GM15510 (cell line): ENCODE results near the gene WARS2.
A peak's percentile ranks its signal among the peaks of the same experiment; 100 is the strongest.

ENCODE experiments used
- POLR2A ChIP-seq: IDR thresholded peaks from 3 replicates; pipeline ENCODE4 v1.6.1; 2011; ENCODE audit warnings: borderline replicate concordance; ENCODE audit not compliant: insufficient read length; ENCODE audit errors: extremely low read depth

WARS2 gene

GRCh38 chr1:119140177-119141019 lies at the start of gene WARS2:
TSS of gene WARS2 (minus strand) at chr1:119140653. CDS start at chr1:119140644, 9 bp downstream.
- peak; percentile 92 for TF ChIP-seq POLR2A

DNA sequence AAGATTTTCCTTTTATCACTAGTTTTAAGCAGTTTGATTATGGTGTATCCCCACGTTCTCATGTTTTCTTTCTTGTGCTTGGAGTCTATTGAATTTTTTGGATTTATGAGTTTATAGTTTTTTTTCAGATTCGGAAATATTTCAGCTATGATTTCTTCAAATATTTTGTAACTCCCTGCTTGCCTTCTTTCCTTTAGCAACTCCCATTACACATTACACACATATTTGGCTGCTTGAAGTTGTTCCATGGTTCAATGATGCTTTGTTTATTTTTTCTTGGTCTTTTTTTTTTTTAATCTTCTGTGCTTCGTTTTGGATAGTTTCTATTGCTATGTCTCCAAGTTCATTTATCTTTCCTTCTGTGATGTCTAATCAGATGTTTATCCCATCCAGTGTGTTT lies 48.5 kb upstream of the WARS2 start:
- TF ChIP-seq POLR2A, result no peak

DNA sequence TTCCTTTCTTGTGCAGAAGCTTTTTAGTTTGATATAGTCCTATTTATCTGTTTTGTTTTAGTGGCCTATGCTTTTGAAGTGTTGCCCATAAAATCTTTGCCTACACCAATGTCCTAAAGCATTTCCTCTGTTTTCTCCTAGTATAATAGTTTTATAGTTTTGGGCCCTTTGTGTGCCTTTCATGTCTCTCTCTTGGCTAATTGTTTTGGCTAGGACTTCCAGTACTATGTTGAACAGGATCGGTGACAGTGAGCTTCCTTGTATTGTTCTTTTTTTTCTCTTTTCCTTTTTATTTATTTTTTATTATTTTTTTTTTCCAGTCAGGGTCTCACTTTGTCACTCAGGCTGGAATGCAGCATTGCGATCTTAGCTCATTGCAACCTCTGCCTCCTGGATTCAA lies 47.0 kb upstream of the WARS2 start:
- TF ChIP-seq POLR2A, result no peak

GRCh38 chr1:119186471-119186870 lies 46.0 kb upstream of the WARS2 start:
- no peak for TF ChIP-seq POLR2A

GRCh38 chr1:119184972-119185371 lies 44.5 kb upstream of the WARS2 start:
- no peak for TF ChIP-seq POLR2A

DNA sequence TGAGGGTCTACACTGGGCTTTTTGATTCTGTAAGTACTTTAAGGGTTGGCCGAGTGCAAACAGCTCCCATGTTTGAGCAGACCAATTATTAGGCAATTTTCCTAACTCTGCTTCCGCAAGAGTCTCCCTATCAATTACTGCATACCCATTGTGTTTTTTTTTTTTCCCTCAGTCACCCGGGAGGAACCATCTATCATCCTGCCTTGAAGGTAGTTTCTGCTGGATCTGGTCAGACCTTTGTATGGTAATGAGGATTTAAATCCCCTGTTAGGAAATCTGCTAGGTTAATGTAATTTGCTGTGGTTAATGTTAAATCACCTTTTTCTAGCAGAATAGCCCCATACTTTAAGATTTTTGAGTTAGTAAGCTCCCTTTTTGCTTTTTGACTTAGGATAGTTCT lies 40.8 kb upstream of the WARS2 start:
- no peak for TF ChIP-seq POLR2A

- no peak for TF ChIP-seq POLR2A
These were observed 38.6 kb upstream of the WARS2 start for GRCh38 chr1:119179051-119179450.

DNA sequence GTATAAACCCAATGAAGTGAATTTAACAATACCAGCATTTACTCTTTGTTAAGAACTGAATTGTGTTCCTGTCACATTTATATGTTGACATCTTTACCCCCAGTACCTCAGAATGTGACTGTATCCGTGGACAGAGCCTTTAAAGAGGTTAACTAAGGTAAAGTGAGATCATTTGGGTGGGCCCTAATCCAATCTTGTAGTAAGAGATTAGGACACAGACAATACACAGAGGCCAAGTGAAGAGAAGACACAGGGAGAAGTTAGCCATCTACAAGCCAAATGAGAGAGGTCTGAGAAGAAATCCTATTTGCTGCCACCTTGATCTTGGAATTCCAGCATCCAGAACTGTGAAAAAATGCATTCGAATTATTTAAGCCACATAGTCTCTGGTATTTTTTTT lies 22.9 kb upstream of the WARS2 start:
- TF ChIP-seq POLR2A, result no peak

DNA sequence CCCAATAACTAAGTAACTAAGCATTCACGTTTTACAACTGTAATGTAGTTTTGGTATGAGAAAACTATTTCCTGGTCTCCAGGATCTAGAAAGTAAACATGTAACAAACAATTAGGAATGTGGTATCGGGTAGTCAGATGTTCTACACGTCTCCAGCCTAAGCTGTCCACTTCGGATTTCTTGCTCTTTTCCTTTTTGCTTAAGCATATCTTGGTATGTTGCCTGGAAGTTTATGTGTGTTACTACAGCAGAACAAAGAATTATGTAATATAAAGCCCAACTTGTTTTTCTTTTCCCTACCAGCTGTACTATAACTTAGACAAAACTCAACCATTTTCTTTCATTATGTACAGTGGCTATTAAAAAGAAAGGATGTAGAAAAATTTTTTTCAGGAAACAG lies 20.4 kb upstream of the WARS2 start:
- no peak for TF ChIP-seq POLR2A

DNA sequence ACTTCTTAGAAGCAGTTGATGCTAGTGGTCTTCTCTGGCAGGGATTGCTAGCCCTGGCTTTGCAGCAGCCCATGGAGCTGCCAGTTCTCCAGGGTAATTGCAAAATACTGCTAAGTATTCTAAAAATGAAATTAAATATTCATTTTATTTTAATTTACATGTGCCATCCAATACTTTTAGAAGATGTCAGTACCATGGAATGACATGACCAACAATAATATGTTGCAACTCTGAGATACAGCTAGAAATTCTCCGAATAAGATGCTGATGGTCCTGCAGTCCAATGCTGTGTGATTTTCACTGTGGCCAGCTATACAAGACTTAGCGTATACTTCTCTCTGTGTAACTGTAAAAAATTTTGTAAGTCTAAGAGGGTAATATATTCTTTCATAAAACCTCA lies 20.0 kb upstream of the WARS2 start:
- TF ChIP-seq POLR2A, result no peak

DNA sequence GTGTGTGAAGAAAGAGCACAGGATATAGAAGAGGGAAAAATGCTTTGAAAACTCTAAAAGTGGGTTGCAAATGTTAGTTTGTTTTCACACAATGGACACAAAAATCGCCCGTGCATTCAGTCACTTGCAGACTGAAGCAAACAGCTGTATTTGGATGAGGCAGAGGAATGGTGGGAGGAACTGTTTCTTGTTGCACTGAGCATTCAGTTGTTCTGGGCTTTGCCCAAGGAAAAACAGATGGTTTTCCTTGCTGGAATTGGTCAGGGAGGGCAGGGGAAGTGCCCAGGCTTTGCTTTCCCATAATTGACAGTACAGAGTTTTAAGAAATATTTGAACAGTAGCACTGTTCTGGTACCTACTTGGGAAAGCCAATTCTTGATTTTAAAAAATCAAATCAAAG lies 19.5 kb upstream of the WARS2 start:
- no peak for TF ChIP-seq POLR2A

- TF ChIP-seq POLR2A, result no peak
These were observed 18.7 kb upstream of the WARS2 start for GRCh38 chr1:119159111-119159510.

DNA sequence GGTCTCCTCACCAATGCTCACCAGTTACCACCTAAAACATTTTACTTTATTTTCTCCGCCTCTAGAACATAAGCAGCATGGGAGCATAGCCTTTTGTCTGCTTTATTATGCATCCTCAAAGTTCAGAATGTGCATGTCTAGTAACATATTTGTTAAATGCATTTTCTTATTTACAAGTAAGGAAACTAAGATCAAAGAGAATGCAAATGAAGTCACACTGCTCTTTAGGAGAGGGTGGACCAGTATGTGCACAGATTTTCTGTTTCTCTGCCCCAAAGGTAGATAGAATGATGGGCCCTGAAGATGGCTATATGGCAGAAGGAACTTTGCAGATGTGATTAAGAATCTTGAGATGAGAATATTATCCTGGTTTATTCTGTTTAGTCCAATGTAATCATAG lies 9.7 kb upstream of the WARS2 start:
- TF ChIP-seq POLR2A, result no peak

- no peak for TF ChIP-seq POLR2A
These were observed 7.2 kb upstream of the WARS2 start for GRCh38 chr1:119147661-119148090.

DNA sequence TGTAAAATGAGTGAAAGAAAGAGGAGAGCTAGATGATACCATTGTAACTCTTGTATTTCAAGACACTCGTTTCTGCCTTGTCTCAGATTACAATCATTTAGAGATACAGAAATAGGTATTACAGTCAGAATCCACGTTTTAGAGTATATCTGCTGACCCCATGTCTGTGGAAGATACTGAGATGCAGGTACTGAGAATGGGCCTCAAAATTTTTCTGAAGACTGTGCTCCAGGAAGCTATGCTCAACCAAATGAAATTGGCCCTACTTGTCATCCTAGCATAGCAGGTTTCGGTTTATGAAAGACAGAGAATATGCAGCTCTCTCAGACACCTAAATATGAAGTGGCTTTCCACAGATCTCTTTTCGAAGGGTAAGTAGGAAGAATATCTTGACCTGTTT lies 6.0 kb upstream of the WARS2 start:
- TF ChIP-seq POLR2A, result no peak

GRCh38 chr1:119144813-119145212 lies 4.4 kb upstream of the WARS2 start:
- no peak for TF ChIP-seq POLR2A
